Pons (tissue), 1 donor: ENCODE measurements around the gene PRSS53.
A peak's percentile ranks its signal among the peaks of the same experiment; 100 is the strongest.

Source experiments
- DNase-seq: peaks from one replicate; pipeline ENCODE4 v3.0.0-alpha.2; 2016; ENCODE audit warnings: low spot score

Gene PRSS53

GRCh38 chr16:31043898-31044481 lies 44.8 kb downstream of the PRSS53 start:
- no peak for DNase-seq

- DNase-seq, result no peak
These were observed 45.4 kb downstream of the PRSS53 start for GRCh38 chr16:31043352-31043751.

GRCh38 chr16:31042866-31043265 lies 45.9 kb downstream of the PRSS53 start:
- no peak for DNase-seq

GRCh38 chr16:31038993-31039392 lies 49.8 kb downstream of the PRSS53 start:
- peak; percentile 88 for DNase-seq

- peak; percentile 40 for DNase-seq
These were observed 52.1 kb downstream of the PRSS53 start for GRCh38 chr16:31036691-31037090.

- peak; percentile 95 for DNase-seq
These were observed 54.8 kb downstream of the PRSS53 start for GRCh38 chr16:31033709-31034492.
